HepG2 (cell line): ENCODE data around the gene BRD2. TPM values are rescaled to one million over a fixed set of nuclear protein-coding genes. Genes with fewer than 3 reads are reported as not detected.

Experiments used
- ARNTL ChIP-seq: sonication (generic); formaldehyde crosslinking; IDR thresholded peaks from 2 replicates; pipeline ENCODE4 v1.4.0; 2020; ENCODE audit warnings: mild to moderate bottlenecking, missing genetic modification reagents
- HDAC2 ChIP-seq: sonication (generic); formaldehyde crosslinking; IDR thresholded peaks from 2 replicates; pipeline ENCODE4 v1.4.0; 2020; ENCODE audit warnings: missing genetic modification reagents
- MLLT10 ChIP-seq: sonication (generic); formaldehyde crosslinking; IDR thresholded peaks from 2 replicates; pipeline ENCODE4 v1.4.0; 2020; ENCODE audit warnings: missing genetic modification reagents
- MTA3 ChIP-seq: sonication (generic); formaldehyde crosslinking; IDR thresholded peaks from 2 replicates; pipeline ENCODE4 v1.4.0; 2020; ENCODE audit warnings: missing genetic modification reagents
- NAIF1 ChIP-seq: sonication (generic); formaldehyde crosslinking; IDR thresholded peaks from 2 replicates; pipeline ENCODE4 v1.5.0; 2020; ENCODE audit warnings: mild to moderate bottlenecking, missing genetic modification reagents, borderline replicate concordance
- NFIC ChIP-seq: IDR thresholded peaks from 2 replicates; pipeline ENCODE4 v1.6.1; 2012; ENCODE audit warnings: mild to moderate bottlenecking, low read length, inconsistent platforms
- NFYC ChIP-seq: IDR thresholded peaks from 2 replicates; pipeline ENCODE4 v1.6.1; 2016; ENCODE audit warnings: missing genetic modification reagents, missing compliant biosample characterization
- PITX1 ChIP-seq: sonication (generic); formaldehyde crosslinking; IDR thresholded peaks from 2 replicates; pipeline ENCODE4 v1.5.1; 2020; ENCODE audit warnings: mild to moderate bottlenecking, missing genetic modification reagents
- RNF2 ChIP-seq: fragments of 450-650 bp; conservative IDR thresholded peaks from 2 replicates; pipeline ENCODE4 v1.6.1; 2016; ENCODE audit warnings: low read depth
- SALL2 ChIP-seq: sonication (generic); formaldehyde crosslinking; IDR thresholded peaks from 2 replicates; pipeline ENCODE4 v1.8.1; 2023; ENCODE audit warnings: mild to moderate bottlenecking, missing genetic modification reagents, inconsistent platforms
- SP5 ChIP-seq: IDR thresholded peaks from 2 replicates; pipeline ENCODE4 v1.6.1; 2016; ENCODE audit warnings: low read depth, borderline replicate concordance
- ZBTB7A ChIP-seq: sonication (generic); formaldehyde crosslinking; IDR thresholded peaks from 2 replicates; pipeline ENCODE4 v1.8.0; 2022; ENCODE audit warnings: mild to moderate bottlenecking, missing genetic modification reagents
- ZFP1 ChIP-seq: IDR thresholded peaks from 2 replicates; pipeline ENCODE4 v1.6.1; 2016
- ZFX ChIP-seq: sonication (generic); formaldehyde crosslinking; IDR thresholded peaks from 2 replicates; pipeline ENCODE4 v1.4.0; 2020; ENCODE audit warnings: mild to moderate bottlenecking, low read depth, missing genetic modification reagents, moderate library complexity
- ZNF484 ChIP-seq: sonication (generic); formaldehyde crosslinking; IDR thresholded peaks from 2 replicates; pipeline ENCODE4 v1.5.1; 2020; ENCODE audit warnings: mild to moderate bottlenecking, low read depth, missing genetic modification reagents, borderline replicate concordance
- ZNF777 ChIP-seq: sonication (generic); formaldehyde crosslinking; IDR thresholded peaks from 2 replicates; pipeline ENCODE4 v1.4.0; 2020; ENCODE audit warnings: missing genetic modification reagents
- ZNF83 ChIP-seq: sonication (generic); formaldehyde crosslinking; IDR thresholded peaks from 2 replicates; pipeline ENCODE4 v1.4.0; 2020; ENCODE audit warnings: missing genetic modification reagents, mild to moderate bottlenecking, borderline replicate concordance
- ZNF878 ChIP-seq: sonication (generic); formaldehyde crosslinking; IDR thresholded peaks from 2 replicates; pipeline ENCODE4 v1.8.1; 2023; ENCODE audit warnings: mild to moderate bottlenecking, missing genetic modification reagents, moderate library complexity
- ZSCAN9 ChIP-seq: IDR thresholded peaks from 2 replicates; pipeline ENCODE4 v1.6.1; 2016; ENCODE audit warnings: borderline replicate concordance
- polyA plus RNA-seq, 8 experiments: library from polyadenylated mRNA; depleted of rRNA in 3 of 8; stranded (reverse) in 7 of 8; unstranded in 1 of 8; fragments of >200 nt; fragmentation: Illumina TruSeq in 4 of 8; extraction: Trizol in 4 of 8; gene quantifications; 2 replicates each; pipeline versions ENCODE4 v1.2.1 to v1.2.3, GENCODE V29; 2011 to 2016; ENCODE audit warnings: low read depth in 4 of 8, missing spikeins in 1 of 8, mixed read lengths in 1 of 8; ENCODE audit not compliant: insufficient read depth in 1 of 8
- total RNA-seq, 5 experiments: library from RNA; depleted of rRNA; stranded (reverse); fragments of >200 nt; fragmentation: Illumina TruSeq; extraction: Trizol; gene quantifications; 2 replicates each; pipeline ENCODE4 v1.2.3, GENCODE V29; 2016; ENCODE audit warnings: low read depth in 1 of 5
- TF ChIP-seq, protein P1 (sequence below): sonication (generic); formaldehyde crosslinking; IDR thresholded peaks from 2 replicates; pipeline ENCODE4 v1.4.0; 2020; ENCODE audit warnings: missing genetic modification reagents, borderline replicate concordance
- TF ChIP-seq, protein P2 (sequence below), 2 experiments: sonication (generic) in 1 of 2; formaldehyde crosslinking in 1 of 2; IDR thresholded peaks; 2 replicates each; pipeline versions ENCODE4 v1.6.1 to v1.9.0; 2014 to 2022; ENCODE audit warnings: antibody characterized with exemption in 1 of 2, borderline replicate concordance in 1 of 2, inconsistent platforms in 1 of 2, low read depth in 1 of 2, missing genetic modification reagents in 1 of 2

The BRD2 gene
- total and polyA plus RNA-seq, 2 of the 13 experiments (the other 11 are each of a cell fraction or from before 2014, with no cell fraction given): 143 to 202 TPM

DNA sequence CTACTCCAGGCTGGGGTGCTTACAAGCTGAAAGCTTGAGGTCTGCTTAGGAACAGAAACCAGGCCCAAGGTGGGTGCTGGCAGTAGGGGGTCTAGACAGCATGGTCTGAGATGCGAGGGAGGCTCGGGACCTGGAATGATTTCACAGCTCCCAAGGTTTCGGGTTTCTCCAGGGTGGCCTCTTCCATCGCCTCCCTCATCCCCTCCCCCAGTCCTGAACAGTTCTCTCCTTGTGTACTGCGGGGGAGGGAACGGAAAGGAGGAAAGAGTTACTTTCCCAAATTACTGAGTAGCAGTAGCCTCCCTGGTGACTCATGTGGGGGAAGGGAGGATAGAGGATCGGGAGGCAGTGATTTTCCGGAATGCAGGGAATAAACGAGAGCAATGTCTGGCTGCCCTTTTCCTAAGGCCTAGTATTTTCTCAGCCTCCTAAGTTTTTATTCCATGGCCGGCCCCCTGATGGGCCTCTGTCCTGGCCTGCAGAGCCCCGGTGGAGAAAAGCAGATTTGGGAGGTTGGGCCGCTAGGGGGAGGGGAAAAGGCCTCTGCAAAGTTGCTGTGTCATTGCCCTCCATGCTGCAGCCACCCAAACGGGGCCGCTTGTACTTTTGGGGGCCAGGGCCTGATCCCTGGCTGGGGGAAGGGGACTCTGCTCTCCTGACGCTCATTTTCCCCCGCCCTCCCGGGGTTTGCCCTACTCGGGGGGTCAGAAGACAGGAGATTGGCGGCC is 1.5 kb downstream of the BRD2 start (continued):
- no peak; the same call in 1 of the 2 replicates for TF ChIP-seq NAIF1 (CRISPR knock-in tag)
- peak; percentile 91 for TF ChIP-seq ZFX (CRISPR knock-in tag)
- no peak; the same call in 1 of the 2 replicates for TF ChIP-seq NFYC (CRISPR knock-in tag)
- 0 out of 2 replicates have a peak, but pooled peaks have one; percentile 47 for TF ChIP-seq SALL2 (CRISPR knock-in tag)
- TF ChIP-seq ARNTL (CRISPR knock-in tag): peak; percentile 27; the same call in 1 of the 2 replicates
- TF ChIP-seq ZNF878 (CRISPR knock-in tag): peak; percentile 67; the same call in 1 of the 2 replicates
- TF ChIP-seq RNF2: peak; percentile 14; the same call in 1 of the 2 replicates
- TF ChIP-seq SP5 (CRISPR knock-in tag): no peak
- no peak for TF ChIP-seq ZBTB7A (CRISPR knock-in tag)
- TF ChIP-seq, protein P1, sequence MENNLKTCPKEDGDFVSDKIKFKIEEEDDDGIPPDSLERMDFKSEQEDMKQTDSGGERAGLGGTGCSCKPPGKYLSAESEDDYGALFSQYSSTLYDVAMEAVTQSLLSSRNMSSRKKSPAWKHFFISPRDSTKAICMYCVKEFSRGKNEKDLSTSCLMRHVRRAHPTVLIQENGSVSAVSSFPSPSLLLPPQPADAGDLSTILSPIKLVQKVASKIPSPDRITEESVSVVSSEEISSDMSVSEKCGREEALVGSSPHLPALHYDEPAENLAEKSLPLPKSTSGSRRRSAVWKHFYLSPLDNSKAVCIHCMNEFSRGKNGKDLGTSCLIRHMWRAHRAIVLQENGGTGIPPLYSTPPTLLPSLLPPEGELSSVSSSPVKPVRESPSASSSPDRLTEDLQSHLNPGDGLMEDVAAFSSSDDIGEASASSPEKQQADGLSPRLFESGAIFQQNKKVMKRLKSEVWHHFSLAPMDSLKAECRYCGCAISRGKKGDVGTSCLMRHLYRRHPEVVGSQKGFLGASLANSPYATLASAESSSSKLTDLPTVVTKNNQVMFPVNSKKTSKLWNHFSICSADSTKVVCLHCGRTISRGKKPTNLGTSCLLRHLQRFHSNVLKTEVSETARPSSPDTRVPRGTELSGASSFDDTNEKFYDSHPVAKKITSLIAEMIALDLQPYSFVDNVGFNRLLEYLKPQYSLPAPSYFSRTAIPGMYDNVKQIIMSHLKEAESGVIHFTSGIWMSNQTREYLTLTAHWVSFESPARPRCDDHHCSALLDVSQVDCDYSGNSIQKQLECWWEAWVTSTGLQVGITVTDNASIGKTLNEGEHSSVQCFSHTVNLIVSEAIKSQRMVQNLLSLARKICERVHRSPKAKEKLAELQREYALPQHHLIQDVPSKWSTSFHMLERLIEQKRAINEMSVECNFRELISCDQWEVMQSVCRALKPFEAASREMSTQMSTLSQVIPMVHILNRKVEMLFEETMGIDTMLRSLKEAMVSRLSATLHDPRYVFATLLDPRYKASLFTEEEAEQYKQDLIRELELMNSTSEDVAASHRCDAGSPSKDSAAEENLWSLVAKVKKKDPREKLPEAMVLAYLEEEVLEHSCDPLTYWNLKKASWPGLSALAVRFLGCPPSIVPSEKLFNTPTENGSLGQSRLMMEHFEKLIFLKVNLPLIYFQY (CRISPR knock-in tag): no peak
- TF ChIP-seq ZNF83: no peak
- TF ChIP-seq HDAC2 (CRISPR knock-in tag): no peak
- TF ChIP-seq NFIC: no peak
- no peak for TF ChIP-seq MTA3 (CRISPR knock-in tag)
- TF ChIP-seq ZSCAN9: 0 out of 2 replicates have a peak, but pooled peaks have one; percentile 42
- 0 out of 2 replicates have a peak, but pooled peaks have one; percentile 1 for TF ChIP-seq ZFP1 (CRISPR knock-in tag)
- TF ChIP-seq, protein P2, sequence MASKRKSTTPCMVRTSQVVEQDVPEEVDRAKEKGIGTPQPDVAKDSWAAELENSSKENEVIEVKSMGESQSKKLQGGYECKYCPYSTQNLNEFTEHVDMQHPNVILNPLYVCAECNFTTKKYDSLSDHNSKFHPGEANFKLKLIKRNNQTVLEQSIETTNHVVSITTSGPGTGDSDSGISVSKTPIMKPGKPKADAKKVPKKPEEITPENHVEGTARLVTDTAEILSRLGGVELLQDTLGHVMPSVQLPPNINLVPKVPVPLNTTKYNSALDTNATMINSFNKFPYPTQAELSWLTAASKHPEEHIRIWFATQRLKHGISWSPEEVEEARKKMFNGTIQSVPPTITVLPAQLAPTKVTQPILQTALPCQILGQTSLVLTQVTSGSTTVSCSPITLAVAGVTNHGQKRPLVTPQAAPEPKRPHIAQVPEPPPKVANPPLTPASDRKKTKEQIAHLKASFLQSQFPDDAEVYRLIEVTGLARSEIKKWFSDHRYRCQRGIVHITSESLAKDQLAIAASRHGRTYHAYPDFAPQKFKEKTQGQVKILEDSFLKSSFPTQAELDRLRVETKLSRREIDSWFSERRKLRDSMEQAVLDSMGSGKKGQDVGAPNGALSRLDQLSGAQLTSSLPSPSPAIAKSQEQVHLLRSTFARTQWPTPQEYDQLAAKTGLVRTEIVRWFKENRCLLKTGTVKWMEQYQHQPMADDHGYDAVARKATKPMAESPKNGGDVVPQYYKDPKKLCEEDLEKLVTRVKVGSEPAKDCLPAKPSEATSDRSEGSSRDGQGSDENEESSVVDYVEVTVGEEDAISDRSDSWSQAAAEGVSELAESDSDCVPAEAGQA (IDR thresholded peaks at IDR 0.05; ENCODE audit: low read depth): peak; percentile 74; the same call in 1 of the 2 replicates
- TF ChIP-seq, protein P2 (CRISPR knock-in tag; IDR thresholded peaks at IDR 0.05; ENCODE audit: borderline replicate concordance): no peak; the same call in 1 of the 2 replicates
- 0 out of 2 replicates have a peak, but pooled peaks have one; percentile 5 for TF ChIP-seq ZNF484 (CRISPR knock-in tag)
- peak; percentile 41; the same call in 1 of the 2 replicates for TF ChIP-seq ZNF777 (CRISPR knock-in tag)
- TF ChIP-seq PITX1 (CRISPR knock-in tag): peak; percentile 54
- 0 out of 2 replicates have a peak, but pooled peaks have one; percentile 73 for TF ChIP-seq MLLT10 (CRISPR knock-in tag)
